Retinal pigment epithelial cell (primary cell): Measurements from ENCODE around the gene SMAD9.

Experiments
- DNase-seq: peaks from one replicate; pipeline ENCODE4 v3.0.0-alpha.2; 2010; ENCODE audit warnings: low read depth
- H3K4me3 ChIP-seq: 2 replicates; pipeline ENCODE4 v1.5.1; 2011; ENCODE audit warnings: mild to moderate bottlenecking, low read length, control low read depth, moderate library complexity
- CTCF ChIP-seq: conservative IDR thresholded peaks from 2 replicates; pipeline ENCODE4 v1.5.1; 2011; ENCODE audit warnings: low read depth, low read length, control low read depth, inconsistent platforms

The SMAD9 gene

GRCh38 chr13:36912973-36913372, 7.1 kb downstream of the SMAD9 start:
- no peak overlapping the region for H3K4me3 ChIP-seq
- DNase-seq, result no peak
- TF ChIP-seq CTCF, result no peak

GRCh38 chr13:36912369-36912768, 7.7 kb downstream of the SMAD9 start:
- no peak for TF ChIP-seq CTCF
- no peak for DNase-seq
- H3K4me3 ChIP-seq, result no peak overlapping the region

GRCh38 chr13:36910545-36910944, 9.5 kb downstream of the SMAD9 start:
- DNase-seq, result no peak
- TF ChIP-seq CTCF, result no peak
- H3K4me3 ChIP-seq, result no peak overlapping the region

- no peak for TF ChIP-seq CTCF
- DNase-seq, result no peak
- H3K4me3 ChIP-seq, result no peak overlapping the region
These were observed 12.2 kb downstream of the SMAD9 start for GRCh38 chr13:36907821-36908220.

- no peak for DNase-seq
- no peak for TF ChIP-seq CTCF
- no peak overlapping the region for H3K4me3 ChIP-seq
These were observed 12.8 kb downstream of the SMAD9 start for GRCh38 chr13:36907266-36907665.

GRCh38 chr13:36905944-36906343, 14.1 kb downstream of the SMAD9 start:
- no peak for DNase-seq
- TF ChIP-seq CTCF, result no peak

GRCh38 chr13:36903925-36904595, 16.0 kb downstream of the SMAD9 start:
- DNase-seq, result no peak
- H3K4me3 ChIP-seq, result no peak overlapping the region
- TF ChIP-seq CTCF, result no peak

More at GRCh38 chr13:36905944-36906343, 14.1 kb downstream of the SMAD9 start:
- no peak overlapping the region for H3K4me3 ChIP-seq
